Neural crest cell (in vitro differentiated cells): ENCODE measurements around the gene NEXN. TPM values are rescaled to one million over a fixed set of nuclear protein-coding genes. Genes with fewer than 3 reads are reported as not detected.
A peak's percentile ranks its signal among the peaks of the same experiment; 100 is the strongest.
"Not testable (repeated sequence)": the region's sequence is repeated elsewhere in the genome, so short reads cannot be mapped to it uniquely, and the experiment has no call there.

Experiments used
- DNase-seq: peaks from one replicate; pipeline ENCODE4 v3.0.0; 2021; ENCODE audit warnings: low read depth, mixed read lengths, low spot score
- H3K27ac Mint-ChIP-seq: one replicate; pipeline ENCODE4 v1.8.0; 2021; ENCODE audit warnings: mild to moderate bottlenecking, mixed read lengths; ENCODE audit not compliant: unreplicated experiment
- H3K27me3 Mint-ChIP-seq: 2 replicates; pipeline ENCODE4 v1.8.0; 2021; ENCODE audit warnings: low read depth, mild to moderate bottlenecking, mixed read lengths
- H3K36me3 Mint-ChIP-seq: 2 replicates; pipeline ENCODE4 v1.8.0; 2021; ENCODE audit warnings: low read depth, mild to moderate bottlenecking, mixed read lengths
- H3K4me1 Mint-ChIP-seq: 2 replicates; pipeline ENCODE4 v1.8.0; 2021; ENCODE audit warnings: mixed read lengths
- H3K4me3 Mint-ChIP-seq: one replicate; pipeline ENCODE4 v1.8.0; 2021; ENCODE audit warnings: mild to moderate bottlenecking, mixed read lengths
- H3K9me3 Mint-ChIP-seq: 2 replicates; pipeline ENCODE4 v1.8.0; 2021; ENCODE audit warnings: mixed read lengths
- total RNA-seq: library from RNA; stranded (reverse); gene quantifications from 2 replicates; pipeline ENCODE4 v1.2.1, GENCODE V29; 2021
- TF ChIP-seq, protein P1 (sequence below): fragments of 200-600 bp; sonication (generic); conservative IDR thresholded peaks from 2 replicates; pipeline ENCODE4 v1.5.0; 2021; ENCODE audit warnings: antibody characterized with exemption, mild to moderate bottlenecking

The NEXN gene
- total RNA-seq, 1 donor from 2014 or later: 1.2 TPM

DNA sequence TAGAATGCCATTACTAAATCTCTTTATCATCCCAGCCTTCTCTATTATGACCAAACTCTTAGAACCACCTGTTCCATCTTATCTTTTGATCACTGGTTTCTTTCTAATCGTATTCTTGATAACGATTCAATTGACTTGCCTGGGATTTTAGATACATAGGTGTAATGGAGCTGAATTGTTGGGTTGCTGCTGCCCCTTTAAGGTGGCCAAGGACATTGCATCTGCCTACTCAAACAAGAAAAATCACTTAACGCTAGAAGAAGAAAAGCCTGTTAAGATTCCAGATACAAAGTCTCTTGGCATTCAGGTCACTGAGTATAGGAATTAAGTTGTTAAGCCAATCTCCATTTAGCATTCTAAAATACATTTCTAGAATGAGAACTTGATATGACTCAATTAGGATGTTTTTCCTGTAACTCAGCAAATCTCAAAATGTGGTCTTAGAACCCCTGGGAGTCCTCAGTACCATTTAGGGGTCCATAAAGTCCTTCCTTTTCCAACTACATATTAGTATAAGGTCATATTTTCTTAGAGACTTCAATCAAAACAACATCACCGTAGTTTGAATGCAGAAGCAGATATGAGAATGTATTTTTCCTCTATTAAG is 12.4 kb downstream of the NEXN start:
- H3K9me3 Mint-ChIP-seq: peaks cover 3% of the 10 kb centered on the region
- no peak overlapping the region for H3K27ac Mint-ChIP-seq
- TF ChIP-seq, protein P1, sequence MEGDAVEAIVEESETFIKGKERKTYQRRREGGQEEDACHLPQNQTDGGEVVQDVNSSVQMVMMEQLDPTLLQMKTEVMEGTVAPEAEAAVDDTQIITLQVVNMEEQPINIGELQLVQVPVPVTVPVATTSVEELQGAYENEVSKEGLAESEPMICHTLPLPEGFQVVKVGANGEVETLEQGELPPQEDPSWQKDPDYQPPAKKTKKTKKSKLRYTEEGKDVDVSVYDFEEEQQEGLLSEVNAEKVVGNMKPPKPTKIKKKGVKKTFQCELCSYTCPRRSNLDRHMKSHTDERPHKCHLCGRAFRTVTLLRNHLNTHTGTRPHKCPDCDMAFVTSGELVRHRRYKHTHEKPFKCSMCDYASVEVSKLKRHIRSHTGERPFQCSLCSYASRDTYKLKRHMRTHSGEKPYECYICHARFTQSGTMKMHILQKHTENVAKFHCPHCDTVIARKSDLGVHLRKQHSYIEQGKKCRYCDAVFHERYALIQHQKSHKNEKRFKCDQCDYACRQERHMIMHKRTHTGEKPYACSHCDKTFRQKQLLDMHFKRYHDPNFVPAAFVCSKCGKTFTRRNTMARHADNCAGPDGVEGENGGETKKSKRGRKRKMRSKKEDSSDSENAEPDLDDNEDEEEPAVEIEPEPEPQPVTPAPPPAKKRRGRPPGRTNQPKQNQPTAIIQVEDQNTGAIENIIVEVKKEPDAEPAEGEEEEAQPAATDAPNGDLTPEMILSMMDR: peak; percentile 69
- H3K4me3 Mint-ChIP-seq: no peak overlapping the region
- no peaks in the 10 kb centered on the region for H3K27me3 Mint-ChIP-seq
- H3K4me1 Mint-ChIP-seq: no peaks in the 10 kb centered on the region
- H3K36me3 Mint-ChIP-seq: peaks cover 3% of the 10 kb centered on the region
- no peak for DNase-seq

GRCh38 chr1:77905603-77906002 is 17.2 kb downstream of the NEXN start:
- Mint-ChIP-seq H3K4me1 (no peaks in the 10 kb centered on the region), H3K9me3 (no peaks in the 10 kb centered on the region), H3K4me3 (no peak overlapping the region), H3K36me3 (no peaks in the 10 kb centered on the region), H3K27ac (no peak overlapping the region), H3K27me3 (no peaks in the 10 kb centered on the region)
- TF ChIP-seq, protein P1: no peak
- no peak for DNase-seq

DNA sequence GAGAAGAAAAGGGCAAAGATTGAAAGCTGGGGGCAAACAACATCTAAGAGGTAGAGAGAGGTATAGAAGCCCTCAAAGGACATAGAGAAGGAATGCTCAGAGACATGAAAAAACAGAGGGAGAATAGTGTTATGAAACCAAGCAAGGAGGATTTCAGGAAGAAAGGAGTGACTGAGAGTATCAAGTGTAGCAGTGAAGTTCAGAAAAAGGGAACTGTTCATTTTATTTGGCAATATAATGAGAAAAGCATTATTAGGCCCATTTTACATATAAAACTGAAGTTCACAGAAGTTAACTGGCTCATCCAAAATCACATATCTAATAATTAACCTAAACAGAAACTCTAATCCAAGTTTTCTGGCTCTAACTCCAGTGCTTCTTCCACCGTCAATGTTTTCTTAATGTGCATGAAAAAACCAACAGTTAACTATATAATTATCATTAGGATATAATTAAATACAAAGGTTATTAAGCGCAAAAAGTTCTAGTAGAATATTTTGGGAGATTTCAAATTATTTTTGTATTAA is 17.7 kb downstream of the NEXN start:
- H3K36me3 Mint-ChIP-seq: no peaks in the 10 kb centered on the region
- no peak overlapping the region for H3K27ac Mint-ChIP-seq
- DNase-seq: no peak
- TF ChIP-seq, protein P1: no peak
- no peak overlapping the region for H3K4me3 Mint-ChIP-seq
- no peaks in the 10 kb centered on the region for H3K9me3 Mint-ChIP-seq
- no peaks in the 10 kb centered on the region for H3K27me3 Mint-ChIP-seq
- no peaks in the 10 kb centered on the region for H3K4me1 Mint-ChIP-seq

DNA sequence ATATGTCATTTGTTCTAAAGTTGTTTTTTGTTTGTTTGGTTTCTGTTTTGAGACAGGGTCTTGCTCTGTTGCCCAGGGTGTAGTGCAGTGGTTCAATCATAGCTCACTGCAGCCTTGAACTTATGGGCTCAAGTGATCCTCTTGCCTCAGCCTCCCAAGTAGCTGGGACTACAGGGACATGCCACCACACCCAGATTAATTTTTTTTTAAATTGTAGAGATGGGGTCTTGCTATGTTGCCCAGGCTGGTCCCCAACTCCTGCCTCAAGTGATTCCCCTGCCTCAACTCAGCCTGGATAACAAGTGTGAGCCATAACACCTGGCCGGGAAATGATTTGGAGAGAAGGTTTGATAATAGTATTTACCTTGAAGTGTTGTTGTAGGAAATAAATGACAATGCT is 18.2 kb downstream of the NEXN start:
- H3K27ac Mint-ChIP-seq: no peak overlapping the region
- no peak overlapping the region for H3K4me3 Mint-ChIP-seq
- no peaks in the 10 kb centered on the region for H3K36me3 Mint-ChIP-seq
- DNase-seq: no peak
- no peaks in the 10 kb centered on the region for H3K9me3 Mint-ChIP-seq
- TF ChIP-seq, protein P1: no peak
- no peaks in the 10 kb centered on the region for H3K27me3 Mint-ChIP-seq
- no peaks in the 10 kb centered on the region for H3K4me1 Mint-ChIP-seq

DNA sequence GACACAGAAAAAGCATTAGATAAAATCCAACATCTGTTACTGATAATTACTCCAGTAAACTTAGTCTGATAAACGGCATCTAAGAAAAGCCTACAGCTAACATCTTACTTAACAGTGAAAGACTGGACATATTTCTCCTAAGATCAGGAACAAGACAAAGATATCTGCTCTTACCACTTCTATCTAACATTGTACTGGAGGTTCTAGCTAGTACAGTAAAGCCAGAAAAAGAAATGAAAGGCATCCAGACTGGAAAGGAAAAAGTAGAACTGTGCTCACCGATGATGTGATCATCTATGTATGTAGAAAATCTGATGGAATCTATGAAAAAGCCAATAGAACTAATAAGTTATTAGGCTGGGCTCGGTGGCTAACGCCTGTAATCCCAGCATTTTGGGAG is 21.7 kb downstream of the NEXN start:
- Mint-ChIP-seq H3K36me3 (no peaks in the 10 kb centered on the region), H3K9me3 (no peaks in the 10 kb centered on the region), H3K27ac (no peak overlapping the region), H3K27me3 (no peaks in the 10 kb centered on the region), H3K4me3 (no peak overlapping the region), H3K4me1 (no peaks in the 10 kb centered on the region)
- TF ChIP-seq, protein P1: no peak
- no peak for DNase-seq

DNA sequence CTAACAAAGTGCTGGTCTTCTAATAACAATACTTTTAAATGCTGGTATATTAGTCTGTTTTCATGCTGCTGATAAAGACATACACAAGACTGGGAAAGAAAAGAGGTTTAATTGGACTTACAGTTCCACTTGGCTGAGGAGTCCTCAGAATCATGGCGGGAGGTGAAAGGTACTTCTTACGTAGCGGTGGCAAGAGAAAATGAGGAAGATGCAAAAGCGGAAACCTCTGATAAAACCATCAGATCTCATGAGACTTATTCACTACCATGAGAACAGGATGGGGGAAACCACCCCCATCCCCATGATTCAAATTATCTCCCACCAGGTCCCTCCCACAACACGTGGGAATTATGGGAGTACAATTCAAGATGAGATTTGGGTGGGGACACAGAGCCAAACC is 30.5 kb downstream of the NEXN start:
- not testable (repeated sequence) for H3K27me3 Mint-ChIP-seq, H3K36me3 Mint-ChIP-seq, DNase-seq, H3K4me3 Mint-ChIP-seq, H3K4me1 Mint-ChIP-seq, H3K27ac Mint-ChIP-seq, H3K9me3 Mint-ChIP-seq
